ENCODE data around the gene MMP25. TPM values are rescaled to one million over a fixed set of nuclear protein-coding genes. Genes with fewer than 3 reads are reported as not detected.

Gene MMP25
- total and polyA plus RNA-seq, 9 of the 15 experiments (the other 6 are each of a cell fraction or from before 2014, with no cell fraction given), result 0.03 to 0.04 TPM; not detected in 7

- no peak for TF ChIP-seq MITF (IDR thresholded peaks at IDR 0.05)
- TF ChIP-seq GABPB1 (CRISPR knock-in tag; IDR thresholded peaks at IDR 0.05), result no peak
- TF ChIP-seq ZNF444 (CRISPR knock-in tag; IDR thresholded peaks at IDR 0.05), result no peak
- TF ChIP-seq SMAD3 (CRISPR knock-in tag; conservative IDR thresholded peaks at IDR 0.05), result no peak
- TF ChIP-seq CBFA2T3 (IDR thresholded peaks at IDR 0.05), result peak; percentile 28; the same call in 1 of the 2 replicates
- no peak for TF ChIP-seq TEAD2 (tag; IDR thresholded peaks at IDR 0.05)
- no peak for TF ChIP-seq ATF1 (CRISPR knock-in tag; IDR thresholded peaks at IDR 0.05)
- peak; percentile 83 for TF ChIP-seq ATF1 (tag; IDR thresholded peaks at IDR 0.05)
- peak; percentile 73 for TF ChIP-seq SMC3 (conservative IDR thresholded peaks at IDR 0.05; ENCODE audit: insufficient read depth, low read depth, low read length)
- peak; percentile 20; the same call in 1 of the 2 replicates for TF ChIP-seq E2F4 (CRISPR knock-in tag; IDR thresholded peaks at IDR 0.05; ENCODE audit: low read depth)
- TF ChIP-seq ZNF639 (CRISPR knock-in tag; conservative IDR thresholded peaks at IDR 0.05 in 1 of 2, IDR thresholded peaks at IDR 0.05 in 1 of 2), result no peak
- no peak for TF ChIP-seq ZEB2 (IDR thresholded peaks at IDR 0.05)
- no peak for TF ChIP-seq NR0B1 (IDR thresholded peaks at IDR 0.05; ENCODE audit: partially characterized antibody)
- no peak for TF ChIP-seq FIP1L1 (IDR thresholded peaks at IDR 0.05; ENCODE audit: low read depth, low read length, poor library complexity, severe bottlenecking)
- peak; percentile 39; the same call in 1 of the 2 replicates for TF ChIP-seq ZBTB7A (IDR thresholded peaks at IDR 0.05; ENCODE audit: borderline replicate concordance, control insufficient read depth, low read depth, low read length)
- TF ChIP-seq ZNF583 (CRISPR knock-in tag; IDR thresholded peaks at IDR 0.05), result no peak
Observed at GRCh38 chr16:3003582-3004270, 42.6 kb upstream of the MMP25 start (continued).

Data from K562 (cell line).